ENCODE results near the gene MYL5.

- TF ChIP-seq GATA2 (IDR thresholded peaks at IDR 0.05; ENCODE audit: low read depth, low read length) (no peak), GATA3 (IDR thresholded peaks at IDR 0.05; ENCODE audit: low read depth, low read length) (no peak)
Measured at GRCh38 chr4:680551-680927, 6.2 kb downstream of the MYL5 start.
